Osteoblast (primary cell): ENCODE measurements around the gene DMKN. TPM values are rescaled to one million over a fixed set of nuclear protein-coding genes. Genes with fewer than 3 reads are reported as not detected.

Source experiments
- DNase-seq: peaks from one replicate; pipeline ENCODE4 v3.0.0; 2011; ENCODE audit warnings: low spot score, mixed read lengths; ENCODE audit not compliant: insufficient read length; ENCODE audit errors: missing footprints
- H2AFZ ChIP-seq: 2 replicates; pipeline ENCODE4 v1.6.0; 2011; ENCODE audit warnings: mild to moderate bottlenecking, low read length
- H3K27ac ChIP-seq: 2 replicates; pipeline ENCODE4 v1.5.1; 2011; ENCODE audit warnings: mild to moderate bottlenecking, low read depth, low read length, moderate library complexity
- H3K27me3 ChIP-seq: 2 replicates; pipeline ENCODE4 v1.6.0; 2012; ENCODE audit warnings: mild to moderate bottlenecking, control low read depth, inconsistent platforms, low read length, moderate library complexity; ENCODE audit not compliant: insufficient read depth
- H3K36me3 ChIP-seq: 2 replicates; pipeline ENCODE4 v1.5.1; 2011; ENCODE audit warnings: mild to moderate bottlenecking, low read length, control low read depth, moderate library complexity; ENCODE audit not compliant: insufficient read depth
- H3K4me1 ChIP-seq: 2 replicates; pipeline ENCODE4 v1.5.1; 2011; ENCODE audit warnings: mild to moderate bottlenecking, low read length, control low read depth, moderate library complexity; ENCODE audit not compliant: insufficient read depth
- H3K4me2 ChIP-seq: 2 replicates; pipeline ENCODE4 v1.6.0; 2011; ENCODE audit warnings: mild to moderate bottlenecking, low read length; ENCODE audit not compliant: insufficient read depth
- H3K4me3 ChIP-seq: fragments of 200-600 bp; sonication (generic); 3 replicates; pipeline ENCODE4 v1.5.1; 2012; ENCODE audit warnings: mild to moderate bottlenecking, low read length, inconsistent platforms; ENCODE audit not compliant: insufficient read depth
- H3K79me2 ChIP-seq: 2 replicates; pipeline ENCODE4 v1.6.0; 2012; ENCODE audit warnings: mild to moderate bottlenecking, low read length, control low read depth, inconsistent platforms; ENCODE audit not compliant: insufficient read depth
- H3K9me3 ChIP-seq: 2 replicates; pipeline ENCODE4 v1.5.1; 2011; ENCODE audit warnings: low read depth, low read length, control low read depth
- H4K20me1 ChIP-seq: 2 replicates; pipeline ENCODE4 v1.6.0; 2012; ENCODE audit warnings: mild to moderate bottlenecking, low read length, control low read depth; ENCODE audit not compliant: insufficient read depth
- total RNA-seq: library from RNA; depleted of rRNA; stranded (reverse); fragments of >200 nt; gene quantifications from 2 replicates; pipeline ENCODE4 v1.2.3, GENCODE V29; 2012
- TF ChIP-seq, protein P1 (sequence below): IDR thresholded peaks from 2 replicates; pipeline ENCODE4 v1.5.1; 2011; ENCODE audit warnings: mild to moderate bottlenecking, low read depth, low read length, moderate library complexity; ENCODE audit errors: extremely low read depth

Gene DMKN
- total RNA-seq, 1 donor, result 24.2 TPM

DNA sequence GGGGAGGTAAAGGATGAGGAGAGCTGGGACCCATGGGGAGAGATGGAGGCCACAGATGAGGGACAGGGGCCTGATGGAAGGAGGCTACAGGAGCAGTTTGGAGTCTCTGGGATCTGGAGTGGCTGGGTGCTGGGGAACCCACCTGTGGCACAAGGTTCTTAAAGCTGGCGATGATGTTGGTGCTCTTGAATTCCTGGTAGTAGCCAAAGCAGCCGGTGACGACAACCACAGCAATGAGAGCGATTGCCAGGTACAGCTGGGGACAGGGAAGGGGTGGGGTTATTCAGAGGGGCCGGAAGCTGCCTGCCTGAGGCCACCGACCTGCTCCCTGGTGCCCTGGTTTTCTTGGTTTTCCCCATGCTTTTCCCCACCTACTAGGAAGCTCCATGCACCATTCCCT lies 47.2 kb upstream of the DMKN start:
- no peaks in the 10 kb centered on the region for H4K20me1 ChIP-seq
- TF ChIP-seq, protein P1, sequence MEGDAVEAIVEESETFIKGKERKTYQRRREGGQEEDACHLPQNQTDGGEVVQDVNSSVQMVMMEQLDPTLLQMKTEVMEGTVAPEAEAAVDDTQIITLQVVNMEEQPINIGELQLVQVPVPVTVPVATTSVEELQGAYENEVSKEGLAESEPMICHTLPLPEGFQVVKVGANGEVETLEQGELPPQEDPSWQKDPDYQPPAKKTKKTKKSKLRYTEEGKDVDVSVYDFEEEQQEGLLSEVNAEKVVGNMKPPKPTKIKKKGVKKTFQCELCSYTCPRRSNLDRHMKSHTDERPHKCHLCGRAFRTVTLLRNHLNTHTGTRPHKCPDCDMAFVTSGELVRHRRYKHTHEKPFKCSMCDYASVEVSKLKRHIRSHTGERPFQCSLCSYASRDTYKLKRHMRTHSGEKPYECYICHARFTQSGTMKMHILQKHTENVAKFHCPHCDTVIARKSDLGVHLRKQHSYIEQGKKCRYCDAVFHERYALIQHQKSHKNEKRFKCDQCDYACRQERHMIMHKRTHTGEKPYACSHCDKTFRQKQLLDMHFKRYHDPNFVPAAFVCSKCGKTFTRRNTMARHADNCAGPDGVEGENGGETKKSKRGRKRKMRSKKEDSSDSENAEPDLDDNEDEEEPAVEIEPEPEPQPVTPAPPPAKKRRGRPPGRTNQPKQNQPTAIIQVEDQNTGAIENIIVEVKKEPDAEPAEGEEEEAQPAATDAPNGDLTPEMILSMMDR, result no peak
- no peak overlapping the region for H3K4me3 ChIP-seq
- no peaks in the 10 kb centered on the region for H3K79me2 ChIP-seq
- no peak overlapping the region for H3K27ac ChIP-seq
- H3K9me3 ChIP-seq, result no peaks in the 10 kb centered on the region
- no peaks in the 10 kb centered on the region for H3K36me3 ChIP-seq
- DNase-seq, result no peak
- H3K27me3 ChIP-seq, result peaks cover 15% of the 10 kb centered on the region
- no peak overlapping the region for H3K4me2 ChIP-seq
- H2AFZ ChIP-seq, result no peak overlapping the region
- no peaks in the 10 kb centered on the region for H3K4me1 ChIP-seq

DNA sequence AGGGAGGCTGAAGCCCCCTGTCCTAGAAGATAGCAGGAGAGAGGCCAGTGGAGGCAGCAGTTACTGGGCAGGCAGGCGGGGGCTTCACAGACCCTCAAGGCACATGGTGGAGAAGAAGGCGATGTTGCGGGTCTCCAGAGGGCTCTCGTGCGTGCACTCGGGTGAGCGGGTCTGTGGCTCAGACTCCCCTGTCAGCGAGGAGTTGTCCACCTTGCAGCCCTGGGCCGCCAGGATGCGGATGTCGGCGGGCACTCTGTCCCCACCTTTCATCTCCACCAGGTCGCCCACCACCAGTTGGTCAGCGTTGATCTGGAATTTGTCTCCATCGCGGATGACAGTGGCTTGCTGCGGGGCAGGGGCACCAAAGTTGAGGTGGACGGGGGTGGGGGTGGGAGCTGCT lies 46.8 kb upstream of the DMKN start:
- H3K4me1 ChIP-seq, result no peaks in the 10 kb centered on the region
- H3K4me3 ChIP-seq, result no peak overlapping the region

DNA sequence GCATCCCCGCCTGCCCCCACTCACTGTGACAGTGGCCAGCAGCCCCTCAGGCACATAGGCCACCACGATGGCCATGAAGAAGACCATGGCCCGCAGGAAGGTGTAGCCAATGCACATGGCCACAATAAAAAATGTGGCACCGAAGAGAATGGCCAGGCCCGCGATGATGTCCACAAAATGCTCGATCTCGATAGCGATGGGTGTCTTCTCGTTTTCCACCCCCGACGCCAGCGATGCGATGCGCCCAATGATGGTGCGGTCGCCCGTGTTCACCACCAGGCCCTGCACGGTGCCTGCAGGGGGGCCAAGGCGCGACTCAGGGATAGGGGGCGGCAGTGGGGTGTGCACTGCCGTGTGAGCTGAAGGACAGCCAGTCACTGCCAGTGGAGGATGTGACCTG lies 46.3 kb upstream of the DMKN start:
- H4K20me1 ChIP-seq, result no peaks in the 10 kb centered on the region
- no peak overlapping the region for H2AFZ ChIP-seq
- H3K4me2 ChIP-seq, result no peak overlapping the region
- H3K4me3 ChIP-seq, result no peak overlapping the region
- no peaks in the 10 kb centered on the region for H3K9me3 ChIP-seq
- H3K27me3 ChIP-seq, result peaks cover 15% of the 10 kb centered on the region
- TF ChIP-seq, protein P1, result no peak
- H3K79me2 ChIP-seq, result no peaks in the 10 kb centered on the region
- no peaks in the 10 kb centered on the region for H3K4me1 ChIP-seq
- no peak for DNase-seq
- H3K36me3 ChIP-seq, result no peaks in the 10 kb centered on the region
- no peak overlapping the region for H3K27ac ChIP-seq

More for the DNA sequence above, 46.8 kb upstream of the DMKN start:
- Histone ChIP-seq H3K27me3 (peaks cover 15% of the 10 kb centered on the region), H3K4me2 (no peak overlapping the region), H2AFZ (no peak overlapping the region), H3K36me3 (no peaks in the 10 kb centered on the region), H4K20me1 (no peaks in the 10 kb centered on the region), H3K27ac (no peak overlapping the region), H3K9me3 (no peaks in the 10 kb centered on the region), H3K79me2 (no peaks in the 10 kb centered on the region)
- no peak for DNase-seq
- TF ChIP-seq, protein P1, result no peak

DNA sequence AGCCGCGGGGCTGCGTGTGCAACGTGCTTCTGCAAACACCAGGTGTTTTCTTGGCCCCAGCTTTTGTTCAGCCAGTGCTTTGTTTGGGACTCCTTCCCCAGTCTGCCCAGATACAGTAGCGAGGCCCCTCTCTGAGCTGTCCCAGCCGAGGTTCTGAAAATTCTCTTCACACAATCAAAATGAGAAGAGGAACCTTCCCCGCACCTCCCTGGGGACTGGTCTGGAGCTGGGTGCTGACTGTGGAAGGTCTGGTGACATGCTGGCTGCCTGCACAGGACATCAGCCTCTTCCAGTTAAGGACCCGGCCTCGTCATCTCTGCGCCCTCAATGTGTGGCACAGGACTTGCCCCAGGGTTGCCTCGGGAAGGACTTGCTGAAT lies 45.8 kb upstream of the DMKN start:
- no peak overlapping the region for H3K4me3 ChIP-seq
- H2AFZ ChIP-seq, result no peak overlapping the region
- TF ChIP-seq, protein P1, result no peak
- peak; percentile 58 for DNase-seq
- no peaks in the 10 kb centered on the region for H3K36me3 ChIP-seq
- H3K27ac ChIP-seq, result no peak overlapping the region
- no peaks in the 10 kb centered on the region for H4K20me1 ChIP-seq
- H3K4me2 ChIP-seq, result no peak overlapping the region
- H3K9me3 ChIP-seq, result no peaks in the 10 kb centered on the region
- no peaks in the 10 kb centered on the region for H3K79me2 ChIP-seq
- H3K4me1 ChIP-seq, result no peaks in the 10 kb centered on the region
- peaks cover 15% of the 10 kb centered on the region for H3K27me3 ChIP-seq
